Mononuclear cell (primary cell): ENCODE results near the gene PYGM. TPM values are rescaled to one million over a fixed set of nuclear protein-coding genes. Genes with fewer than 3 reads are reported as not detected.

Experiments
- H3K27me3 ChIP-seq: 2 replicates; pipeline ENCODE4 v1.6.0; 2011; ENCODE audit warnings: low read length, control low read depth; ENCODE audit not compliant: insufficient read depth
- H3K4me1 ChIP-seq: 2 replicates; pipeline ENCODE4 v1.5.1; 2011; ENCODE audit warnings: mild to moderate bottlenecking, low read length, control low read depth; ENCODE audit not compliant: insufficient read depth
- H3K4me3 ChIP-seq: 2 replicates; pipeline ENCODE4 v1.5.1; 2011; ENCODE audit warnings: mild to moderate bottlenecking, low read length, moderate library complexity
- H3K9me3 ChIP-seq: 2 replicates; pipeline ENCODE4 v1.5.1; 2011; ENCODE audit warnings: low read depth, mild to moderate bottlenecking, control low read depth, low read length
- total RNA-seq: library from RNA; depleted of rRNA; stranded (reverse); fragments of >200 nt; gene quantifications from one replicate; pipeline ENCODE4 v1.2.3, GENCODE V29; 2012

The PYGM gene
- total RNA-seq = 4.8 TPM

GRCh38 chr11:64759722-64760719, at the start of gene PYGM:
Gene PYGM, minus strand, starts transcription at chr11:64759974. Its CDS starts 76 bp downstream, at chr11:64759898.
- Histone ChIP-seq H3K9me3 (no peaks in the 10 kb centered on the region), H3K4me1 (peaks cover 60% of the 10 kb centered on the region), H3K27me3 (no peaks in the 10 kb centered on the region), H3K4me3 (no peak within 1 kb of the TSS)

- H3K9me3 ChIP-seq = no peaks in the 10 kb centered on the region
- no peaks in the 10 kb centered on the region for H3K27me3 ChIP-seq
- peaks cover 42% of the 10 kb centered on the region for H3K4me1 ChIP-seq
- no peak overlapping the region for H3K4me3 ChIP-seq
Observed at GRCh38 chr11:64805481-64805880, 45.7 kb upstream of the PYGM start.

GRCh38 chr11:64804346-64805210, 44.8 kb upstream of the PYGM start:
- Histone ChIP-seq H3K27me3 (no peaks in the 10 kb centered on the region), H3K4me1 (peaks cover 47% of the 10 kb centered on the region), H3K9me3 (no peaks in the 10 kb centered on the region), H3K4me3 (no peak overlapping the region)

GRCh38 chr11:64803846-64804345, 44.1 kb upstream of the PYGM start:
- Histone ChIP-seq H3K27me3 (no peaks in the 10 kb centered on the region), H3K4me3 (peak overlapping the region; percentile 57), H3K9me3 (no peaks in the 10 kb centered on the region), H3K4me1 (peaks cover 47% of the 10 kb centered on the region)

GRCh38 chr11:64803158-64803845, 43.5 kb upstream of the PYGM start, which contains the start of gene MAP4K2:
Gene MAP4K2, minus strand, starts transcription at chr11:64803214. Its CDS starts 65 bp downstream, at chr11:64803149.
- Histone ChIP-seq H3K27me3 (no peaks in the 10 kb centered on the region), H3K9me3 (no peaks in the 10 kb centered on the region), H3K4me3 (peak within 1 kb of the TSS; percentile 57), H3K4me1 (peaks cover 47% of the 10 kb centered on the region)

GRCh38 chr11:64802370-64803157, 42.8 kb upstream of the PYGM start:
- Histone ChIP-seq H3K4me3 (peak overlapping the region; percentile 47), H3K4me1 (peaks cover 47% of the 10 kb centered on the region), H3K9me3 (no peaks in the 10 kb centered on the region), H3K27me3 (no peaks in the 10 kb centered on the region)

GRCh38 chr11:64801561-64802369, 42.0 kb upstream of the PYGM start:
- Histone ChIP-seq H3K4me3 (peak overlapping the region; percentile 47), H3K9me3 (no peaks in the 10 kb centered on the region), H3K27me3 (no peaks in the 10 kb centered on the region), H3K4me1 (peaks cover 47% of the 10 kb centered on the region)

GRCh38 chr11:64801158-64801464, 41.3 kb upstream of the PYGM start:
- peaks cover 47% of the 10 kb centered on the region for H3K4me1 ChIP-seq
- H3K27me3 ChIP-seq = no peaks in the 10 kb centered on the region
- no peak overlapping the region for H3K4me3 ChIP-seq
- no peaks in the 10 kb centered on the region for H3K9me3 ChIP-seq

GRCh38 chr11:64800303-64801157, 40.8 kb upstream of the PYGM start:
- Histone ChIP-seq H3K9me3 (no peaks in the 10 kb centered on the region), H3K4me1 (peaks cover 47% of the 10 kb centered on the region), H3K4me3 (no peak overlapping the region), H3K27me3 (no peaks in the 10 kb centered on the region)

- no peaks in the 10 kb centered on the region for H3K27me3 ChIP-seq
- H3K4me1 ChIP-seq = peaks cover 47% of the 10 kb centered on the region
- no peaks in the 10 kb centered on the region for H3K9me3 ChIP-seq
- no peak overlapping the region for H3K4me3 ChIP-seq
Observed at GRCh38 chr11:64799623-64800302, 40.0 kb upstream of the PYGM start.

GRCh38 chr11:64799256-64799622, 39.5 kb upstream of the PYGM start:
- Histone ChIP-seq H3K27me3 (no peaks in the 10 kb centered on the region), H3K4me1 (peaks cover 45% of the 10 kb centered on the region), H3K4me3 (no peak overlapping the region)

GRCh38 chr11:64796757-64797541, 37.2 kb upstream of the PYGM start:
- peaks cover 28% of the 10 kb centered on the region for H3K4me1 ChIP-seq
- H3K9me3 ChIP-seq = no peaks in the 10 kb centered on the region
- H3K4me3 ChIP-seq = no peak overlapping the region
- no peaks in the 10 kb centered on the region for H3K27me3 ChIP-seq

More at GRCh38 chr11:64799256-64799622, 39.5 kb upstream of the PYGM start:
- H3K9me3 ChIP-seq = no peaks in the 10 kb centered on the region
